ENCODE data around the gene TMEM190. TPM values are rescaled to one million over a fixed set of nuclear protein-coding genes. Genes with fewer than 3 reads are reported as not detected.

The TMEM190 gene
- total and polyA plus RNA-seq, 10 of the 15 experiments (the other 5 are each of a cell fraction or from before 2014, with no cell fraction given) = not detected

DNA sequence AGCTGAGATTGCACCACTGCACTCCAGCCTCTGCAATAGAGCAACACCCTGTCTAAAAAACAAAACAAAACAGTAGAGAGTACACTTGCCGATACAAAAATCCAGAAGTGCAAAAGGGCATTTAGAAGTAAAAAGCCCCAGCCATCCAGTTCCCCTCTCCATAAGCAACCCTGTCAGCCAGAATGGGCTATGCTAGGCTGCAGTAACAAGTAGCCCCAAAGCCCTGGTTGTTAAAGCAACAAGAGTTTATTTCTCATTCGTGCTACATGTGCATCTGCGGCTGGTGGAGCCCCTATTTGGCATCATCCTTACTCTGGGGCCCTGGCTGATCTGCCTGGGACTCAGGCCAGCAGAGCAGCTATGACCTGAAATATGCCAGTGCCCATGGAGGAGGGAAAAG, 47.9 kb downstream of the TMEM190 start (continued):
- TF ChIP-seq PBX3 (IDR thresholded peaks at IDR 0.05; ENCODE audit: insufficient replicate concordance, low read depth, low read length) (no peak), ZNF24 (IDR thresholded peaks at IDR 0.05) (no peak), EZH2 (IDR thresholded peaks at IDR 0.05; ENCODE audit: borderline replicate concordance, control insufficient read depth, low read depth, low read length) (no peak)

DNA sequence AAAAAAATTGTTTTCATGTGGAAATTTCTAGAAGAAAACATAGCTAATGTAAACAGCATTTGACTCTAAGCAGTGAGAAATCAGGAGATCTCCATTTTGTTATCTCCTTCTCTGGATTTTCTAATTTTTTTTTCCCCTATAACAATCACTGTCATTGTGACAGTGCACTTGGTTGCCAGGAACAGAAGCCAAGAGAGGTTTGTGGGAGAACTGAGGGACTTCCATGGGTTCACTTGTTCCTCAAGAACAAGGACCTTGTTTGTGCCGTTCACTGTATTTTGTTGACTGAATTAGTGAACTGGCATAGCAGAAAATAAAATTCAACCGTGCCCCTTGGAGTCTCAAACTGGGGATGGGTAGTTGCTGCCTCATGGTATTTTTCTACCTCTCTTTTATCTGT, 49.4 kb downstream of the TMEM190 start:
- no peak overlapping the region for H3K4me2 ChIP-seq (ENCODE audit: control insufficient read depth, insufficient read depth)
- RAD21 ChIA-PET (ENCODE audit: unreplicated experiment) = interaction anchor here (0.6 kb wide), 1 partner anchor 9 kb away, joined by 4 read pairs; no protein-coding TSS in a partner anchor
- no peak overlapping the region for H3K9ac ChIP-seq (ENCODE audit: control insufficient read depth, insufficient read depth, low read length)
- no peaks in the 10 kb centered on the region for H3K79me2 ChIP-seq (ENCODE audit: control insufficient read depth, insufficient read depth, low read length)
- H3K4me1 ChIP-seq (ENCODE audit: control insufficient read depth, insufficient read depth, low read length) = no peaks in the 10 kb centered on the region
- no peak for DNase-seq (ENCODE audit: low read depth, low spot score)
- H2AFZ ChIP-seq (ENCODE audit: control insufficient read depth, low read depth, low read length) = no peak overlapping the region
- intact Hi-C loops (cut with micrococcal nuclease; ENCODE audit: unreplicated experiment) = no loop called here
- H3K9me3 ChIP-seq (replicated peaks; ENCODE audit: control insufficient read depth, insufficient read depth, low read length) = no peaks in the 10 kb centered on the region; the same call in 2 of the 3 replicates
- H3K36me3 ChIP-seq (ENCODE audit: control insufficient read depth in 2 of 2, insufficient read depth in 2 of 2, low read length in 1 of 2) = no peaks in the 10 kb centered on the region
- SMC1A ChIA-PET (ENCODE audit: uncharacterized antibody, unreplicated experiment) = interaction anchor here (0.8 kb wide), 1 partner anchor 12 kb away, joined by 3 read pairs; no protein-coding TSS in a partner anchor
- 27% methylated on average over 2 of the region's 2 CpGs for WGBS (ENCODE audit: insufficient coverage, insufficient replicate concordance, low lambda C conversion rate, missing lambda C conversion rate)
- no TSS peak for BruUV-seq (replicated peaks)
- FAIRE-seq = no peak
- no peaks in the 10 kb centered on the region for H4K20me1 ChIP-seq (ENCODE audit: control insufficient read depth, insufficient read depth)
- H3K4me3 ChIP-seq = no peak overlapping the region
- in situ Hi-C loops (cut with MboI) = no loop called here
- ATAC-seq = no peak
- POLR2A ChIA-PET = interaction anchor here (0.7 kb wide), 1 partner anchor 28 kb away, joined by 3 read pairs; no protein-coding TSS in a partner anchor
- no peak overlapping the region for H3K27ac ChIP-seq (ENCODE audit: control insufficient read depth, insufficient read depth)
- no peaks in the 10 kb centered on the region for H3K27me3 ChIP-seq (replicated peaks in 1 of 2; ENCODE audit: control insufficient read depth in 2 of 2, insufficient read depth in 2 of 2, low read length in 1 of 2)
- CTCF ChIA-PET = no interaction called here
- TF ChIP-seq, protein P1, sequence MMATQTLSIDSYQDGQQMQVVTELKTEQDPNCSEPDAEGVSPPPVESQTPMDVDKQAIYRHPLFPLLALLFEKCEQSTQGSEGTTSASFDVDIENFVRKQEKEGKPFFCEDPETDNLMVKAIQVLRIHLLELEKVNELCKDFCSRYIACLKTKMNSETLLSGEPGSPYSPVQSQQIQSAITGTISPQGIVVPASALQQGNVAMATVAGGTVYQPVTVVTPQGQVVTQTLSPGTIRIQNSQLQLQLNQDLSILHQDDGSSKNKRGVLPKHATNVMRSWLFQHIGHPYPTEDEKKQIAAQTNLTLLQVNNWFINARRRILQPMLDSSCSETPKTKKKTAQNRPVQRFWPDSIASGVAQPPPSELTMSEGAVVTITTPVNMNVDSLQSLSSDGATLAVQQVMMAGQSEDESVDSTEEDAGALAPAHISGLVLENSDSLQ (IDR thresholded peaks at IDR 0.05) = no peak
- no peak for TF ChIP-seq NKRF (conservative IDR thresholded peaks at IDR 0.05)
- no peak for TF ChIP-seq RAD21 (IDR thresholded peaks at IDR 0.05; ENCODE audit: insufficient read depth, low read depth, low read length)
- TF ChIP-seq TCF3 (IDR thresholded peaks at IDR 0.05; ENCODE audit: borderline replicate concordance, insufficient read depth, low read depth, low read length) = no peak
- TF ChIP-seq CHD4 (IDR thresholded peaks at IDR 0.05) = no peak
- TF ChIP-seq CUX1 (IDR thresholded peaks at IDR 0.05; ENCODE audit: insufficient replicate concordance, low read depth, low read length) = no peak

Measured in GM12878 (cell line).